Astrocyte (in vitro differentiated cells and primary cell): ENCODE data around the gene FNDC7.

ENCODE experiments used
- CTCF ChIP-seq: IDR thresholded peaks from 2 replicates; pipeline ENCODE4 v1.5.1; 2011; ENCODE audit warnings: low read depth, mild to moderate bottlenecking, inconsistent platforms, low read length, moderate library complexity; ENCODE audit not compliant: insufficient read depth
- EZH2 ChIP-seq: IDR thresholded peaks from 2 replicates; pipeline ENCODE4 v1.6.1; 2012; ENCODE audit warnings: mild to moderate bottlenecking, low read length, inconsistent platforms; ENCODE audit not compliant: insufficient read depth

GRCh38 chr1:108668777-108669176, 43.9 kb upstream of the FNDC7 start:
- TF ChIP-seq CTCF (no peak), EZH2 (no peak)
